Esophagus mucosa (tissue), 1 donor: Measurements from ENCODE around the gene CHCHD3. TPM values are rescaled to one million over a fixed set of nuclear protein-coding genes. Genes with fewer than 3 reads are reported as not detected.
"Not testable (repeated sequence)": the region's sequence is repeated elsewhere in the genome, so short reads cannot be mapped to it uniquely, and the experiment has no call there.

Source experiments
- ATAC-seq: fragments of 200-7000 bp; cut with Tn5 transposase; one replicate; pipeline ENCODE4 v1.9.1; 2020
- total RNA-seq: library from RNA; stranded (reverse); gene quantifications from one replicate; pipeline ENCODE4 v1.2.4, GENCODE V29; 2023
- donor health status: DM: yes; HTN: yes; CAD: no.

Gene CHCHD3
- total RNA-seq, 1 donor from 2014 or later: 33.1 TPM

DNA sequence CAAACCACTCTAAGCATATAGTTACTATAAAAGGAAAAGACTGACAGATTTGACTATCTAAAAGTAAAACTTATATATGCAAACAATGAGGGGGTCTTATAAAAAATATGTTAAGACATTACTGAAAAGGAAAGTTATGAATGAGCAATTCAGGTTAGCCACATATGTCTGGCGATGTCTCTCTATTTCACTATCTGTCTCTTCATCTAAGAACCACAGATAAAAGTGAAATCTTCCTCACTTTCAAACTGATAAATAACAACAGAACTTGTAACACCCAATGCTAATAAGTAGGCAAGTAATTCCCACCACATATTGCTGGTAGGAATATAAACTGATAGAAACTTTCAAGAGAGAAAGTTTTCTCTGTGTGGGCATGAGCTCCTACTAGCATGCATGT lies 138.2 kb downstream of the CHCHD3 start:
- no peak for ATAC-seq

- no peak for ATAC-seq
Observed at GRCh38 chr7:132942701-132943100, 139.2 kb downstream of the CHCHD3 start.

DNA sequence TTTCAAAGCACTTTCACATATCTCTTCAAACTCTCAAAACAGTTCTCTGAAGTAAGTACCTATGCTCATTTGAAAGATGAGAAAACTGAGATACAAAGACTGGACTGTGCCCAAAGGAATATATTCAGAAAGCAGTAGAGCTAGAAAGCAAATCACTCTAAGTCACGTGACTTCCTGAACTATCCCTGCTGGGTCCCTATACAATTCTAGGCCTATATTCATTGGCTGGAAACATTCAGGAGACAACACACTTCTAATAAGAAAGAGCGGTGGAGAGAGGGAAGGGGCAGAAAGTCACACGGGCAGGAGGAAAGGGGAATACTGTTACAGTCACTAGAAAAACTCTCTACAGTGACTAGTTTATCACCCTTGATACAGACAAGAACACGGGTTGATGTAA lies 140.0 kb downstream of the CHCHD3 start:
- no peak for ATAC-seq

- no peak for ATAC-seq
Observed at GRCh38 chr7:132941428-132941827, 140.5 kb downstream of the CHCHD3 start.

- ATAC-seq: no peak
Observed at GRCh38 chr7:132940084-132940483, 141.8 kb downstream of the CHCHD3 start.

DNA sequence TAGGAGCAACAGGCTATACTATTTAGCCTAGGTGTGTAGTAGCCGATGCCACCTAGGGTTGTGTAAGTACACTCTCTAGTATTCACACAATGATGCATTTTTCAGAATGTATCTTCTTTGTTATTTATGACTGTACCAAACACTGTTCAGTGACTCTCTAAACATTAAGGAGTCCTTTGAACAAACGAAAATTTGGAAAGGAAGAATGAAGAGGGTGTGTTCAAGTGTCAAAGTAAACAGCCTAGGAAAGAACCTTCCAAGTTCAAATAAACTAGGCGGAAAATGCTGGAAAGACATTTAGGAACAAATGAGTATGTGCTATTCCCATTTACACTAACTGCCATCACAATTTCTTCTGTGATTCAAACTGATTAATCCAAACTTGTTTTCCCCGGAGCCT lies 142.4 kb downstream of the CHCHD3 start:
- no peak for ATAC-seq

- no peak for ATAC-seq
Observed at GRCh38 chr7:132937286-132937685, 144.6 kb downstream of the CHCHD3 start.

GRCh38 chr7:132935608-132936007 lies 146.3 kb downstream of the CHCHD3 start:
- no peak for ATAC-seq

DNA sequence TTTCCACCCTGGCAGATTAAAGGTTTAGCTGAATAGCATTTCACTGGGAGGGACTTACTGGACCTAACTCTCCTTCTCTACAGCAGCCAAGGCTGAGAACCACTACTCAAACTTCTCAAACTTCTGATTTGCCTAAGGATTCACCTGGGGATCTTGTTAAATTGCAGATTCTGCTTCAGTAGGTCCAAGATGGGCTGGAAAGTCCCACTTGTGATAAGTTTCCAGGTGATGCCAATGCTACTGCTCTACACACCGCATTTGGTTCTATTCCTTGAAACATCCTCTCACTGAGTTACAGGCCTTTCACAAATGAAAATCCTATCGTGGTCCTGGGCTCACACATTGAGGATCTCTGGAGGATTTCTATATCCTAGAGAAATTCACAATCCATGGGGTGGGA lies 147.9 kb downstream of the CHCHD3 start:
- ATAC-seq: no peak

DNA sequence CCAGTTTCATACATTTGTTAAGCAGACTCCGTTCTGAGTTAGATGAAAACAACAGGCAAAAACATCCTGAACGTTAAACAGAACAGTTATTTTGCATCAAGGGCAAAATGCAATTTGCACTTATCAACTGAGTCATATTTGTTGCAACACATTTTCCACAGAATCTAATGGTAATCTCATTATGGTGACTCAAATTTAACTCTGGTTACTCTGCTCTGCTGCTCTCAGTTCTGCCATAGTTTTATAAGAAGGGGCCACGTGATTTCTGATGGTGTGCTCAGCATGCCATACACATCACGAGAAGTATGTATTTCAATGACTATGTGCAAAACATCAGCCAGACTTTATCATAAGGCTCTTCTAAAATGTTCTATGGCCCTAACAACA lies 148.8 kb downstream of the CHCHD3 start:
- no peak for ATAC-seq

- ATAC-seq: no peak
Observed at GRCh38 chr7:132932296-132933071, 149.4 kb downstream of the CHCHD3 start.

DNA sequence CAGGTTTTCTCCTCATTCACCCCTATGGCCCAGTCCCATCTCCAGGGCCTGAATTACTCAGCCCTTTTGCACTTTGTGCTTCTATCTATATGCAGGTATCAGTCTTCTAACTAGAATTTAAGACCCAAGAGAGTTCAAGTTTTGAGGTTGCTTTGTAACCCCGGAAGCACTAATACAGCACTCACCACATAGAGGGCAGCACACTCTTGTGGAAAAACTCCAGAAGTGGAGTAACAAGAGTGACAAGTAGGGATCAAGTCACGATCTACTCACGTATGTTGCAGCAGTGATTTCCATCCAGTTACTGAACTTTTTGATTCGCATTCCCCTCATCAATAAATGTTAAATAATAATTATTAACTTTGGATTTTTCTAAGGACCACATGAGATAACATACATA lies 151.0 kb downstream of the CHCHD3 start:
- peak; percentile 50 for ATAC-seq

- not testable (repeated sequence) for ATAC-seq
Observed at GRCh38 chr7:132929944-132930343, 151.9 kb downstream of the CHCHD3 start.

DNA sequence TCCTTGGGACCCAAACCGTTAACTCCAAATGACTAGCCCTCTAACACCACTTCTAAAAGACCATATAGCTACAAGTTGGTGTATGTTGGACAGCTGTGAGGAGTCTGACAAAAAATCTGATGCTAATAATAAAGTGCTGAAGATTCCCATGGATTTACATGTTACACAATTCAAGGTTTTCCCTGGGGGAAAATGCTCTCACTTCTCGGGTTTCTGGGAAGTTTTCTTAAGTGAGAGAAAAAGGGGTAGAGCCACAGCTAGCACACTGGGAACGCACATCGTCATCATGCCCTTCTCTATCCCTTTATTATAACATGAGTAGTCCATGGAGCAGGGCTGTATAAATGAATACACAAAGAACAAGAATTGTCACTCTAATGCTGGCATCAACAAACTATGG lies 162.1 kb downstream of the CHCHD3 start:
- ATAC-seq: no peak

GRCh38 chr7:132915647-132916046 lies 166.2 kb downstream of the CHCHD3 start:
- ATAC-seq: no peak

DNA sequence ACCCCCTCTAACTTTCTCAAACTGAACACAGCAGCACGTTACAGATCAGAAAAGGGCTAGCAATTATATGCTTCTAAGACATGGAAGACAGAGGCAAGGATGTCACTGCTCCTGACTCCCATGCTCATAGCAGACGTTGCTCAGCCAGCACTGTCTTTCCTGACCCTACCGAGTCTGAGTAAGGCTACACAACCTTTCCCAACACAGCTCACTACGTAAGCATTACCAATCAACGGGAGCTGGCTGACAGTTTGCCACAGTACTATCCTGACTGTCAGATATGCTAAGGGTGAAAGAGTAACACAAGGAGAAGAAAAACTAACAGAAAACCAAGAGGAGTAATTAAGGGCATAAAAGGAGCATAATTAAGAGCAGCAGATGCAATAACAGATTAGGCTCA lies 171.2 kb downstream of the CHCHD3 start:
- ATAC-seq: no peak

GRCh38 chr7:132907380-132907940 lies 174.4 kb downstream of the CHCHD3 start:
- ATAC-seq: no peak

DNA sequence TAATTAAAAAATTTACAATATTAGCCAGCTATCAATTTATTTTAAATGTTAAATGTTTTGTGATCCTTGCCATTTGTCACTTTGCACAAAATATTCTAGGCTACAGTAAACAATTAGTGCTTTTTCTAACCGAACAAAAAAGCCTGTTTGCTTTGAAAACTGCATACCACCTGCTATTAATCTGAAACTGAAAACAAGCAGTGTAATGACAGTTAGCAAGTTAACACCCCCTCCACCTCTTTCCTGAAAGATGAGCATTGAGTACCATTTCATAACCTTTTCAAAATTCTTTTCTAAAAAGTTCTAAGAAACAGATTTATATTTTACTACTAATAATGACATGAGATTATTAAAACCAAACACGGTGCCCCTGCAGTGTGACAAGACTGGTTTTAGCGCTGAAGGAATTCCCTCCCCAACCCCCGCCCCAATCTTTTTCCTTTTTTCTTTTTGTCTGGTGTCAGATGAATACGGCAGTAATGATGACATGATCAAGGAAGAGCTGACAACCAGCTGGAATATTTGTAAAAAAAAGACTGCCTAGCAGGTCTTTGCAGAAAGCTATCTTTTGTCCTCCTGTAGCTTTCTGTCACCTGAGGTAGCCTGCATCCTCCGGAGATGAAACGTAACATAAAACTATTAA lies 175.6 kb downstream of the CHCHD3 start:
- ATAC-seq: no peak

DNA sequence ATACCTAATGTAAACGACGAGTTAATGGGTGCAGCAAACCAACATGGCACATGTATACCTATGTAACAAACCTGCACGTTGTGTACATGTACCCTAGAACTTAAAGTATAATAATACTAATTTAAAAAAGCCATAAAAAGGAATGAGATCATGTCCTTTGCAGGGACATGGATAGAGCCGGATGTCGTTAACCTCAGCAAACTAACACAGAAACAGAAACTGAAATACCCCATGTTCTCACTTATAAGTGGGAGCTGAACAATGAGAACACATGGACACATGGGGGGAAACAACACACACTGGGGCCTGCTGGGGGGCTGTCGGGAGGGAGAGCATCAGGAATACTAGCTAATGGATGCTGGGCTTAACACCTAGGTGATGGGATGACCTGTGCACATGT lies 176.8 kb downstream of the CHCHD3 start:
- not testable (repeated sequence) for ATAC-seq

- peak; percentile 31 for ATAC-seq
Observed at GRCh38 chr7:132904209-132904608, 177.7 kb downstream of the CHCHD3 start.

DNA sequence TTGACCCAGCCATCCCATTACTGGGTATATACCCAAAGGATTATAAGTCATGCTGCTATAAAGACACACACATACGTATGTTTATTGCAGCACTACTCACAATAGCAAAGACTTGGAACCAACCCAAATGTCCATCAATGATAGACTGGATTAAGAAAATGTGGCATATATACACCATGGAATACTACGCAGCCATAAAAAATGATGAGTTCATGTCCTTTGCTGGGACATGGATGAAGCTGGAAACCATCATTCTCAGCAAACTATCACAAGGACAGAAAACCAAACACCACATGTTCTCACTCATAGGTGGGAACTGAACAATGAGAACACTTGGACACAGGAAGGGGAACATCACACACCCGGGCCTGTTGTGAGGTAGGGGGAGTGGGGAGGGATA lies 179.6 kb downstream of the CHCHD3 start:
- ATAC-seq: not testable (repeated sequence)

DNA sequence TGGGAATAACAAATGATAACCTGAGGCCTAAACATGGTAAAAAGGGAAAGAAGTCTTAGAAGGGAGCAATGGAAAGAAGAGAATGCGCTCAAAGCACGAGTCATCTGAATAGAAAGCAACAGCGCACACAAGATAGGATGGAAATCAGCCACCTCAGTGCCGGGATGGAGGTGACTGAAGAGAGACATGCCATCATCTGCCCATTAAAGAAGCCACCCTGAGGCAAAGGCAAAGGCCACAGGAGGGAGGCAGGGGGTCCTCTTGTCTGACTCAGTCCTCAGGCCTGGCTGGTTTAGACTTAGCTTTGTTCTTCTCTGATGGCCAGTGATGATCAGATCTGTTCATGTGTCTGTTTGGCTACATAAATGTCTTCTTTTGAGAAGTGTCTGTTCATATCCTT lies 180.6 kb downstream of the CHCHD3 start:
- no peak for ATAC-seq

DNA sequence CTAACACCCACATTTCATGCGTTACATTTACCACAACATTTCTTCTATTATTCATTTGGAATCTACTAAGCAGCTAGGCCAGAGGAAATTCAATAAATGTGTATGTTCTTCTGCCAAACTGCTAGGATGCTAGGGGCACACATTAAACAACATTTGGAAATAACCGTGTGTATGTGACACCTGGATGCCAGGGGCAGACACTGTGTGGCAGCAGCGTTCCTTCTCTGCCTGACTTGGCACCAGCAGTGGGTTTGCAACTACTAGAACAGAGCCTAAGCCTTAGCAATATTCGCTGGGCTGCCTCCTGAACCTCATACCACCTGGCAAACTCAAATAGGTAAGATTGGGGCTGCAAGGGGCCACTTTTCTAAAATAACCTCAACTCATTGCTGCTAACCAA lies 182.1 kb downstream of the CHCHD3 start:
- no peak for ATAC-seq

DNA sequence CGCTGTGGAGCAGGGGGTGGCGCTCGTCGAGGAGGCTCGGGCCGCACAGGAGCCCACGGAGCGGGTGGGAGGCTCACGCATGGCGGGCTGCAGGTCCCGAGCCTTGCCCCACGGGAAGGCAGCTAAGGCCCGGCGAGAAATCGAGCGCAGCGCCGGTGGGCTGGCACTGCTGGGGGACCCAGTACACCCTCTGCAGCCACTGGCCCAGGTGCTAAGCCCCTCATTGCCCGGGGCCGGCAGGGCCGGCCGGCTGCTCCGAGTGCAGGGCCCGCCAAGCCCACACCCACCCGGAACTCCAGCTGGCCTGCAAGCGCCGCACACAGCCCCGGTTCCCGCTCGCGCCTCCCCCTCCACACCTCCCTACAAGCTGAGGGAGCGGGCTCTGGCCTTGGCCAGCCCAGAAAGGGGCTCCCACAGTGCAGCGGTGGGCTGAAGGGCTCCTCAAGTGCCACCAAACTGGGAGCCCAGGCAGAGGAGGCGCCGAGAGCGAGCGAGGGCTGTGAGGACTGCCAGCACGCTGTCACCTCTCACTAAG lies 183.2 kb downstream of the CHCHD3 start:
- not testable (repeated sequence) for ATAC-seq
